ENCODE measurements around the gene CLCNKB. TPM values are rescaled to one million over a fixed set of nuclear protein-coding genes. Genes with fewer than 3 reads are reported as not detected.
"Not testable (repeated sequence)": the region's sequence is repeated elsewhere in the genome, so short reads cannot be mapped to it uniquely, and the experiment has no call there.

CLCNKB gene
- total RNA-seq: not detected

DNA sequence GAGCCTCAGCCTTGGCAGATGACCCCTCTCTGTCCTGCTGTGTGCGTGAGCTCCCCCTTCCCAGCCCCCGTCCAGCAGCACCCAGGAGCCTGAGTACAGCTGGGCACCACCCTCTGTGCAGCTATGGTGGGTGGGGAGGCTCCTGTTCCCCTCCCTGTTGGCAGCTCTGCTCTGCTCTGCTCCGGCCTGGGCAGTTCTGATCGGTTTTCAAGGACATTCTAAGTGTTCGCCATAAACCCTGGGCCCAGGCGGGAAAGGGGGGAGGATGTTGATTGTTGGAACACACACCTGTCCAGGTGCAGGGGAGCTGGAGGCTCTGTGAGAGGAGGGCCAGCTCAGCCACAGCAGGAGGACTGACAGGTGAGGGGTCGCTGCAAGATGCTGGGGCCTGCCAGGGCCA is at the start of gene CLCNKB:
CLCNKB (plus strand) TSS at position 262 of the 400 bp plus-strand sequence. CDS start 711 bp downstream, outside the sequence.
- no peak within 1 kb of the TSS for H3K27ac Mint-ChIP-seq
- no peaks in the 10 kb centered on the region for H3K36me3 Mint-ChIP-seq
- no peak within 1 kb of the TSS for H3K4me3 Mint-ChIP-seq
- peaks cover 7% of the 10 kb centered on the region for H3K27me3 Mint-ChIP-seq
- no peak for DNase-seq
- ChIA-PET CTCF (interaction anchor here (1.0 kb wide), 1 partner anchor 29 kb away, joined by 3 read pairs; no protein-coding TSS in a partner anchor), POLR2A (no interaction called here)
- no peaks in the 10 kb centered on the region for H3K9me3 Mint-ChIP-seq
- no peaks in the 10 kb centered on the region for H3K4me1 Mint-ChIP-seq (ENCODE audit: low read depth)
- intact Hi-C loops (cut with micrococcal nuclease): no loop called here

DNA sequence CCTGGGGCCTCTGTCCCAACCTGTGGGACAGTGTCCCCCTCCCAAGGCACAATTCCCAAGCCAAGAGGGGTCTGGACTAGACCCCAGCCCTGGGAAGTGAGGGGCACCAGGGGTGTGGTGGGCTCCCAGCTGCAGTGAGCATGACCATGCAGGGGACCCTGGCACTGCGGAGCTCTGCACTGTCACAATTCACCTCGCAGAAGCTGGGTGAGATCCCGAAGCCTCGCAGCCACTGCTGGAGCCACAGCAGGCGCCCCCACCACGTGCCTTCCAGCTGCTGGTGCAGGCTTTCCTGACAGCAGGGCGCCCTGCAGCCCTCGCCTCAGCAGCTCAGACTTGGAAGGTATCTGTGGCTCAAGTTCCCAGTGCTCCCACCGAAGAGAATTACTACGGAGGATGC is 49.5 kb upstream of the CLCNKB start:
- no peaks in the 10 kb centered on the region for H3K36me3 Mint-ChIP-seq
- CTCF ChIA-PET: interaction anchor here (0.5 to 2.7 kb wide), 8 partner anchors 19 to 202 kb away, joined by 3 to 19 read pairs (median 4); no protein-coding TSS in a partner anchor
- DNase-seq: no peak
- no peaks in the 10 kb centered on the region for H3K27me3 Mint-ChIP-seq
- no peaks in the 10 kb centered on the region for H3K4me1 Mint-ChIP-seq (ENCODE audit: low read depth)
- intact Hi-C loops (cut with micrococcal nuclease): loop anchor here (1.0 kb wide), 3 partner anchors 179 to 202 kb away; no protein-coding TSS in a partner anchor
- H3K4me3 Mint-ChIP-seq: no peak overlapping the region
- POLR2A ChIA-PET: no interaction called here
- H3K9me3 Mint-ChIP-seq: no peaks in the 10 kb centered on the region
- H3K27ac Mint-ChIP-seq: no peak overlapping the region

DNA sequence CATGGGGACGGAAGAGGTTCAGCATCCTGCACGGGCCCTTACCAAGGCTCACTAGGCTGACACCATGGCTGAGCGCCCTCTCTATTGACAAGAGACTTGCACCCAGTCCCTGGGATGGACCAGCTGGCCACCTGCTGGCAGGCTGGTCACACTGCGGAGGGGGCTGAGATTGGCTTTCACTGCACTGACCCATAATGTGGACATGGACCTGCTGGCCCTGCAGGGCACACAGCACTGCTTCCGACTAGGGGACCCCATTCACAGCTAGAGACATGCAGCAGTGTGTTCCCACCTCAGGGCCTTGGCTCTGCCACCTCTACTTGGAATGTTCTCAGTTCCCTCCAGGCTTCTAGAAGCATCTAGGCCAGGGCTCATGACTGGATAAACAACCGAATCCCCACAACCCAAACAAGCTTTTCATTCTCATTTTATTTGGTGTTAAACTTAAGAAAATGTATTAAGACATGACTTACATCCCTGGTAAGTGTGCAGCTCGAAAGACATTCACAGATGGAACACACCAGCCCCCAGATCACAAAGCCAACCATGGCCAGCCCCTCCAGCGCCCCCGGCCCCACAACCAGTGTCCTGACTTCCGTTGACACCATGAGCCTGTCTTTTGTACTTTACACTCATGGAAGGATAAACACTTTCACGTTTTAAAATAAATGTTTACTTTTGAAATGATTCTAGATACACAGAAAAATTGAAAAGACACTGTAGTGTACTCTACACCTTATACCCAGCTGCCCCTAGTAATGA is 48.8 kb upstream of the CLCNKB start:
- peak; percentile 72 for DNase-seq
- CTCF ChIA-PET: interaction anchor here (0.5 to 2.7 kb wide), 14 partner anchors 20 to 203 kb away, joined by 3 to 19 read pairs (median 3); no protein-coding TSS in a partner anchor
- Mint-ChIP-seq H3K9me3 (no peaks in the 10 kb centered on the region), H3K27ac (no peak overlapping the region), H3K4me3 (no peak overlapping the region), H3K4me1 (ENCODE audit: low read depth) (no peaks in the 10 kb centered on the region), H3K36me3 (no peaks in the 10 kb centered on the region), H3K27me3 (no peaks in the 10 kb centered on the region)
- POLR2A ChIA-PET: interaction anchor here (1.4 kb wide), 1 partner anchor 46 kb away, joined by 4 read pairs; no protein-coding TSS in a partner anchor
- intact Hi-C loops (cut with micrococcal nuclease): loop anchor here (1.0 kb wide), 3 partner anchors 179 to 202 kb away; no protein-coding TSS in a partner anchor

DNA sequence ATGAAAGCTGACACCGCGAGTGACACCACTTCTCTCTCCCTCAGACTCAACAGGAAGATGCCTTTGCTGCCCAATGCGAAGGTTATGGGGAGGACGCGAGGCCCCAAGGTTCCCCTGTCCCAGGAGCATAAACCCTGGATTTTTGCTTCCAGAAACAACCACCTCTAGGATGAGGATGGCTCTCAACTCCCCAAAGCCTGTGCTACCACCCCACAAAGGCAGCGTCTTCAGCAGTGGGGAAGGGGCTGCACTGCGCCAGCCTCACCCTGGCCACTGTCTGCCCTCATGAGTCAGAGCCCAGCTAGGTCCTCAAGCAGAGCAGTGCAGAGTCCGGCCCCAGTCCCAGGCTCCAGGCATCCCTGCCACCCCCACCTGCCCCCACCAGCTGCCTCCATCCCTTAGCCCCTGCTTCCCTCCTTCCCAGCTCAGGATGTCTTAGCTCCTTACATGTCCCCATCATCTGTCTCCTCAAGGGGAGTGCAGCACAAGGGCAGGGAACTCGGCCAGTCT is 46.5 kb upstream of the CLCNKB start:
- no peaks in the 10 kb centered on the region for H3K36me3 Mint-ChIP-seq
- H3K27ac Mint-ChIP-seq: no peak overlapping the region
- DNase-seq: no peak
- ChIA-PET CTCF (interaction anchor here (1.6 kb wide), 1 partner anchor 13 kb away, joined by 4 read pairs; no protein-coding TSS in a partner anchor), POLR2A (no interaction called here)
- H3K4me1 Mint-ChIP-seq (ENCODE audit: low read depth): no peaks in the 10 kb centered on the region
- H3K4me3 Mint-ChIP-seq: no peak overlapping the region
- no peaks in the 10 kb centered on the region for H3K27me3 Mint-ChIP-seq
- no peaks in the 10 kb centered on the region for H3K9me3 Mint-ChIP-seq
- intact Hi-C loops (cut with micrococcal nuclease): no loop called here

DNA sequence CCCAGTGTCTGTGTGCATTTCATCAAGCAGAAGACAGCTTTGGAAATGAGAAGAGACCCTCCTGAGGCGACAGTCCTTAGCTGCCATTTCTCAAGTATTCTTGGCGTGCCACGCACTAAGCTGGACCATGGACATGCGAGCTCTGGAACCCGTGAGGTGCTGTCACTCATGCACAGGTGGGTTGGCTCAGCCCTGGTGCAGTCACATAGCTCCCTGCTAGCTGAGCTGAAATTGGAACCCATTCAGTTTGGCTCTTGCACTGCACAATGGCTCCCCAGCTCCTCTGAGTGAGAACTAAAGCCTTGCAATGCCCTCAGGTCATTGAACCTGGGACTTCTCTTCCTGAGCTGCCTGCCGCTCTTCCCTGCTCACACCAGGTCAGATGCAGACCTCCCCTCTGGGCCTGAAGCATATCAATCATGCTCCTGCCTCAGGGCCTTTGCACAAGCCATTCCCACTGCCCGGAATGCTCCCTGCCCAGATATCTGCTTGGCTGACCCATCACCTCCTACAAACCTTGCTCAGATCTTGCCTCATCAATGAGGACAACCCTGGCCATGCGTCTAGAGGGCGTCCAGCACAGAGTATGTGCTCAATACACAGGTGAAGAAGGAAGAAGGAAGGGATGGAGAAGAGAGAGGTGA is 45.8 kb upstream of the CLCNKB start:
- POLR2A ChIA-PET: interaction anchor here (0.6 kb wide), 1 partner anchor 130 kb away, joined by 3 read pairs; no protein-coding TSS in a partner anchor
- no peak overlapping the region for H3K27ac Mint-ChIP-seq

DNA sequence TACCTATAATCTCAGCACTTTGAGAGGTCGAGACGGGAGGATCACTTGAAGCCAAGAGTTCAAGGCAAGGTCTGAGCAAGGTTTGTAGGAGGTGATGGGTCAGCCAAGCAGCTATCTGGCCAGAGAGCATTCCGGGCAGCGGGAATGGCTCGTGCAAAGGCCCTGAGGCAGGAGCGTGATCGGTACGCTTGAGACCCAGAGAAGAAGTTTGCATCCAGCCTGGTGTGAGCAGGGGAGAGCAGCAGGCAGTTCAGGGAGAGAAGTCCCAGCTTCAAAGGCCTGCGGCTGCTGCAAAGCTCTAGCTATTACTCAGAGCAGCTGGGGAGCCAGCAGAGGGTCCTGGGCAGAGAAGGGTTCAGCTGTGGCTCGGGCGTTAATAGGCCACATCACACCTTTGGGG is 44.7 kb upstream of the CLCNKB start:
- H3K4me1 Mint-ChIP-seq (ENCODE audit: low read depth): no peaks in the 10 kb centered on the region
- no peaks in the 10 kb centered on the region for H3K9me3 Mint-ChIP-seq
- intact Hi-C loops (cut with micrococcal nuclease): no loop called here
- no peaks in the 10 kb centered on the region for H3K27me3 Mint-ChIP-seq
- no peak overlapping the region for H3K27ac Mint-ChIP-seq
- DNase-seq: no peak
- POLR2A ChIA-PET: interaction anchor here (0.8 kb wide), 1 partner anchor 23 kb away, joined by 3 read pairs; the partner anchor contains the start of gene ZBTB17
- CTCF ChIA-PET: interaction anchor here (0.6 to 2.5 kb wide), 3 partner anchors 9 to 207 kb away, joined by 3 to 8 read pairs (median 4); no protein-coding TSS in a partner anchor
- H3K36me3 Mint-ChIP-seq: no peaks in the 10 kb centered on the region
- no peak overlapping the region for H3K4me3 Mint-ChIP-seq

More for the DNA sequence above, 45.8 kb upstream of the CLCNKB start:
- CTCF ChIA-PET: interaction anchor here (1.6 kb wide), 1 partner anchor 12 kb away, joined by 4 read pairs; no protein-coding TSS in a partner anchor
- no peaks in the 10 kb centered on the region for H3K27me3 Mint-ChIP-seq
- H3K4me3 Mint-ChIP-seq: no peak overlapping the region
- DNase-seq: no peak
- H3K4me1 Mint-ChIP-seq (ENCODE audit: low read depth): no peaks in the 10 kb centered on the region
- intact Hi-C loops (cut with micrococcal nuclease): no loop called here
- no peaks in the 10 kb centered on the region for H3K9me3 Mint-ChIP-seq
- H3K36me3 Mint-ChIP-seq: no peaks in the 10 kb centered on the region

DNA sequence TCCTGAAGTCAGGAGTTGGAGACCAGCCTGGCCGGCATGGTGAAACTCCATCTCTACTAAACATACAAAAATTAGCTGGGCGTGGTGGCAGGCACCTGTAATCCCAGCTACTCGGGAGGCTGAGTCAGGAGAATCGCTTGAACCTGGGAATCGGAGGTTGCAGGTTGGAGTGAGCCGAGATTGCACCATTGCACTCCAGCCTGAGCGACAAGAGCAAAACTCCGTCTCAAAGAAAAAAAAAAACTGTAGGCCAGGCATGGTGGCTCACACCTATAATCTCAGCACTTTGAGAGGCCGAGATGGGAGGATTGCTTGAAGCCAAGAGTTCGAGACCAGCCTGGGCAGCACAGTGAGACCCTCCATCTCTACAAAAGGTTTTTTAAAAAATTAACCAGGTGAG is 42.3 kb upstream of the CLCNKB start:
- H3K4me1 Mint-ChIP-seq (ENCODE audit: low read depth); H3K9me3 Mint-ChIP-seq; H3K27ac Mint-ChIP-seq; DNase-seq; H3K36me3 Mint-ChIP-seq; H3K27me3 Mint-ChIP-seq; POLR2A ChIA-PET; intact Hi-C loops (cut with micrococcal nuclease); H3K4me3 Mint-ChIP-seq: not testable (repeated sequence)
- CTCF ChIA-PET: interaction anchor here (1.0 kb wide), 3 partner anchors 85 to 210 kb away, joined by 3 to 6 read pairs (median 4); no protein-coding TSS in a partner anchor

DNA sequence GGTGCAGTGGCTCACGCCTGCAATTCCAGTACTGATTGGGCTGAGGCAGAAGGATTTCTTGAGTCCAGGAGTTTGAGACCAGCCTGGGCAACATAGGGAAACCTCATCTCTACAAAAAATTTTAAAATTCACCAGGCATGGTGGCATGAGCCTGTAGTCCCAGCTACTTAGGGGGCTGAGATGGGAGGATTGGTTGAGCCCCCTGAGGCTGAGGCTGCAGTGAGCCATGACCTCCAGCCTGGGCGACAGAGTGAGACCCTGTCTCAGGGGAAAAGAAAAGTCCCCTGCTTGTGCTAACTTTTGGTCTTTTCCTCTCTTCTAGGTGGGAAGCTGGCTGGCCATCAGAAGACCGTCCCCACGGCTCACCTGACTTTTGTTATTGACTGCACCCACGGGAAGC is 38.0 kb upstream of the CLCNKB start:
- DNase-seq: no peak

DNA sequence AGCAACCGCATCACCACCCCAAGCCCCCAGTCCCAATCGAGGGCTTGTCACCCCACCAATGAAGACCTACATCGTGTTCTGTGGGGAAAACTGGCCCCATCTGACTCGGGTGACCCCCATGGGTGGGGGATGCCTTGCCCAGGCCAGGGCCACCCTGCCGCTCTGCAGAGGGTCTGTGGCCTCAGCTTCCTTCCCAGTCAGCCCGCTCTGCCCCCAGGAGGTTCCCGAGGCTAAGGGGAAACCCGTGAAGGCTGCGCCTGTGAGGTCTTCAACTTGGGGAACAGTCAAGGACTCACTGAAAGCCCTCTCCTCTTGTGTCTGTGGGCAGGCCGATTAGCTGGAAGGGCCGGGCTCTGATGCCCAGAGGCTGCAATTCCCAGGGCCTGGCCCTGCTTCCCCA is 37.6 kb upstream of the CLCNKB start:
- Mint-ChIP-seq H3K27ac (no peak overlapping the region), H3K4me3 (no peak overlapping the region), H3K27me3 (peaks cover 1% of the 10 kb centered on the region), H3K36me3 (no peaks in the 10 kb centered on the region), H3K4me1 (ENCODE audit: low read depth) (no peaks in the 10 kb centered on the region), H3K9me3 (no peaks in the 10 kb centered on the region)
- no peak for DNase-seq
- CTCF ChIA-PET: interaction anchor here (1.0 to 3.9 kb wide), 3 partner anchors 30 to 214 kb away, joined by 4 to 26 read pairs (median 4); partner anchors contain the start of gene ZBTB17
- intact Hi-C loops (cut with micrococcal nuclease): loop anchor here (5.0 kb wide), 1 partner anchor 214 kb away; no protein-coding TSS in a partner anchor
- POLR2A ChIA-PET: no interaction called here

More for the DNA sequence above, 38.0 kb upstream of the CLCNKB start:
- CTCF ChIA-PET: interaction anchor here (1.0 to 3.9 kb wide), 4 partner anchors 29 to 214 kb away, joined by 3 to 26 read pairs (median 4); partner anchors contain the start of gene ZBTB17
- Mint-ChIP-seq H3K36me3 (no peaks in the 10 kb centered on the region), H3K4me1 (ENCODE audit: low read depth) (no peaks in the 10 kb centered on the region), H3K27me3 (peaks cover 1% of the 10 kb centered on the region), H3K9me3 (no peaks in the 10 kb centered on the region), H3K4me3 (no peak overlapping the region), H3K27ac (no peak overlapping the region)
- POLR2A ChIA-PET: no interaction called here
- intact Hi-C loops (cut with micrococcal nuclease): loop anchor here (5.0 kb wide), 1 partner anchor 213 kb away; no protein-coding TSS in a partner anchor

DNA sequence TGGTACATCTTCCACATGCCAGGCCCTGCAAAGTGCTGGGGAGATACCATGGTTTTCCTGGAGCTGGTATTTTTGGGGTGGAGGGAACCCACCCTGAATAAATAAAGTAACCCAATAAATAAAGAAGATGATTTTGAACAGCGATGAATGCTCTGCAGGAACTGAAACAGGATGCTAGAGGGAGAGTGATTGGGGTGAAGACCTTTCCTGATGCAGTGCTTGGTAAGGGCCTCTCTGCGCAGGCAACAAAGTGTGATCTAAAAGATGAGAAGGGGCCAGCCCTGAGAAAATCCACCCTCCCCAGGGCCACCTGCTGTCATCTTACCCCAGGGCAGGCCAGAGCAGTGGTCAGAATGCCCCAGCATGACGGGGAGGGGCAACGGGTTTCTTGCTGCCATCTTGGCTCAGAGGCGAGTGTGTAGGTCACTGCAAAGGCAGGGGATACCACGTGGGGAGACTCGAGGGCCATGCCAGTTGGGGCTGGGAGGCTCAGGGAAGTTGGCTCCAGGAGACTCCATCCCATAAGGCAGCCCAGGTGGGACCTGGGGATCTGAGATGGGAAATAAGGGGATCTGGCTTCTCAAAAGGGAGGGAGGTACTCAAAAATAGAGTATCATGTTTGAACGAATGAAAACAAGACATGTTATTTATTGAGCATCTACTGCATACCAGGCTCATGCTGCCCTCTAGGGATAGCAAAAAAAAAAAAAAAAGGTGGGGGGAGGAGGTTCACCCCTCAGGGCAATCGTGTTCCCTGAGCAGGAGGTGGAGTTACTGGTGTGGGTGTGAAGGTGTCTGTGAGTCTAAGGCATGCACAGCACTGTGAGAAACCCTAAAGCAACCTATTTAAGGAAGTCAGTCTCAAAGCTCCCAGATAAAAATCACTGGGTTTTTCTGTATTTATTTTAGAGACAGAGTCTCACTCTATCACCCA is 36.8 kb upstream of the CLCNKB start:
- Mint-ChIP-seq H3K27ac (no peak overlapping the region), H3K9me3 (no peaks in the 10 kb centered on the region), H3K4me1 (ENCODE audit: low read depth) (no peaks in the 10 kb centered on the region), H3K36me3 (no peaks in the 10 kb centered on the region), H3K4me3 (no peak overlapping the region), H3K27me3 (peaks cover 1% of the 10 kb centered on the region)
- DNase-seq: peak; percentile 25
- intact Hi-C loops (cut with micrococcal nuclease): loop anchor here (1.0 to 5.0 kb wide), 2 partner anchors 192 to 215 kb away; no protein-coding TSS in a partner anchor
- ChIA-PET POLR2A (no interaction called here), CTCF (interaction anchor here (0.8 to 3.9 kb wide), 12 partner anchors 31 to 252 kb away, joined by 3 to 26 read pairs (median 4); partner anchors contain the start of genes FAM131C, SPEN and ZBTB17)

Measured in activated CD4-positive, alpha-beta memory T cell treated with anti-CD3 and anti-CD28 coated beads for 36 hours (primary cell).